Ovary (tissue), 3 donors: ENCODE data around the gene IGFBP3.

Source experiments
- POLR2A ChIP-seq: fragments of 450-650 bp; IDR thresholded peaks from one replicate; pipeline ENCODE4 v1.6.1; 2017; ENCODE audit warnings: antibody characterized with exemption, mild to moderate bottlenecking, moderate library complexity
- TF ChIP-seq, protein P1 (sequence below), 3 donors: fragments of 450-650 bp in 2 of 3; fragments of 200-600 bp in 1 of 3; IDR thresholded peaks; one replicate each; pipeline versions ENCODE4 v1.5.1 to v1.8.0; 2016 to 2022; ENCODE audit warnings: antibody characterized with exemption in 3 of 3, mild to moderate bottlenecking in 1 of 3
- donor health status: DM: no; HTN: no; CAD: no.

GRCh38 chr7:45901566-45901965 is 19.5 kb downstream of the IGFBP3 start:
- TF ChIP-seq, protein P1, sequence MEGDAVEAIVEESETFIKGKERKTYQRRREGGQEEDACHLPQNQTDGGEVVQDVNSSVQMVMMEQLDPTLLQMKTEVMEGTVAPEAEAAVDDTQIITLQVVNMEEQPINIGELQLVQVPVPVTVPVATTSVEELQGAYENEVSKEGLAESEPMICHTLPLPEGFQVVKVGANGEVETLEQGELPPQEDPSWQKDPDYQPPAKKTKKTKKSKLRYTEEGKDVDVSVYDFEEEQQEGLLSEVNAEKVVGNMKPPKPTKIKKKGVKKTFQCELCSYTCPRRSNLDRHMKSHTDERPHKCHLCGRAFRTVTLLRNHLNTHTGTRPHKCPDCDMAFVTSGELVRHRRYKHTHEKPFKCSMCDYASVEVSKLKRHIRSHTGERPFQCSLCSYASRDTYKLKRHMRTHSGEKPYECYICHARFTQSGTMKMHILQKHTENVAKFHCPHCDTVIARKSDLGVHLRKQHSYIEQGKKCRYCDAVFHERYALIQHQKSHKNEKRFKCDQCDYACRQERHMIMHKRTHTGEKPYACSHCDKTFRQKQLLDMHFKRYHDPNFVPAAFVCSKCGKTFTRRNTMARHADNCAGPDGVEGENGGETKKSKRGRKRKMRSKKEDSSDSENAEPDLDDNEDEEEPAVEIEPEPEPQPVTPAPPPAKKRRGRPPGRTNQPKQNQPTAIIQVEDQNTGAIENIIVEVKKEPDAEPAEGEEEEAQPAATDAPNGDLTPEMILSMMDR (IDR thresholded peaks at IDR 0.05): no peak
- no peak for TF ChIP-seq POLR2A
